Adrenal gland (tissue), 12 donors: ENCODE results near the gene LHPP. TPM values are rescaled to one million over a fixed set of nuclear protein-coding genes. Genes with fewer than 3 reads are reported as not detected.

ENCODE experiments used
- DNase-seq, 7 donors: peaks; one replicate each; pipeline ENCODE4 v3.0.0-alpha.2; 2019 to 2020
- H3K27ac ChIP-seq, 5 donors: fragments of 200-600 bp; sonication (generic) in 4 of 5; 1 replicate in 3 of 5; 2 replicates in 2 of 5; pipeline versions ENCODE4 v1.5.1 to v1.8.0; 2016 to 2020; ENCODE audit warnings: mild to moderate bottlenecking in 1 of 5
- H3K27me3 ChIP-seq: fragments of 200-600 bp; 2 replicates; pipeline ENCODE4 v1.8.0; 2021
- H3K36me3 ChIP-seq, 2 donors: fragments of 200-600 bp; replicated peaks in 1 of 2; 1 replicate in 1 of 2; 2 replicates in 1 of 2; pipeline versions ENCODE4 v1.5.1 to v1.8.0; 2018 to 2022
- H3K4me1 ChIP-seq, 2 donors: fragments of 200-600 bp; replicated peaks in 1 of 2; 1 replicate in 1 of 2; 2 replicates in 1 of 2; pipeline versions ENCODE4 v1.5.1 to v1.8.0; 2018 to 2021
- H3K4me3 ChIP-seq, 4 donors: fragments of 200-600 bp; sonication (generic) in 3 of 4; one replicate each; pipeline ENCODE4 v1.5.1; 2016 to 2018
- H3K9me3 ChIP-seq, 3 donors: fragments of 200-600 bp; sonication (generic) in 1 of 3; replicated peaks in 1 of 3; 1 replicate in 2 of 3; 2 replicates in 1 of 3; pipeline versions ENCODE4 v1.5.1 to v1.8.0; 2016 to 2021
- CTCF ChIP-seq, 6 experiments: fragments of 450-650 bp in 4 of 6; fragments of 200-600 bp in 2 of 6; sonication (generic) in 1 of 6; IDR thresholded peaks; 1 replicate in 5 of 6; 2 replicates in 1 of 6; pipeline versions ENCODE4 v1.5.1 to v1.8.0; 2016 to 2021; ENCODE audit warnings: antibody characterized with exemption in 6 of 6, mild to moderate bottlenecking in 2 of 6, moderate library complexity in 1 of 6
- POLR2A ChIP-seq, 2 donors: fragments of 450-650 bp; IDR thresholded peaks; one replicate each; pipeline ENCODE4 v1.6.1; 2017; ENCODE audit warnings: antibody characterized with exemption in 2 of 2, mild to moderate bottlenecking in 2 of 2, moderate library complexity in 1 of 2
- WGBS, 4 donors: extraction: QIAGEN DNeasy Blood & Tissue Kit in 2 of 4; methylation state at CpG; one replicate each; pipeline versions ENCODE4 v1.1.5 to v1.1.7; 2013 to 2017; 5-methylcytosine and 5-hydroxymethylcytosine counted together
- intact Hi-C, 2 donors: fragments of 100-400 bp; cut with DNase I; formaldehyde crosslinking; loops; one replicate each; pipeline versions ENCODE4 v1.14.1 to v1.15.0; 2022 to 2023
- polyA plus RNA-seq, 3 donors: library from polyadenylated mRNA; stranded (reverse); fragments of 200-250 nt in 2 of 3; fragments of 350-450 nt in 1 of 3; fragmentation: Illumina TruSeq in 1 of 3; extraction: RNeasy Lipid Tissue Mini Kit (QIAGEN cat#74804) in 1 of 3; gene quantifications; one replicate each; pipeline ENCODE4 v1.2.3, GENCODE V29; 2013 to 2014
- total RNA-seq, 9 donors: library from RNA; depleted of rRNA in 4 of 9; stranded (reverse); fragments of >200 nt in 4 of 9; fragments of 120-200 nt in 1 of 9; fragmentation: NEBNext Ultra II Directional in 1 of 9; extraction: Animal tissue kit (Norgen Biotek cat#: 25700) in 1 of 9; gene quantifications; one replicate each; pipeline versions ENCODE4 v1.1.0 to v1.2.4, GENCODE V29; 2013 to 2023
- donor health status: healthy with polysubstance abuse.
- donor health status: Bipolar disorder and iron deficiency.
- donor health status: DM: yes; HTN: yes; CAD: no.
- donor health status: DM: no; HTN: no; CAD: no.
- donor health status: DM: no; HTN: no; CAD: no.
- donor health status: DM: yes; HTN: yes; CAD: no.

Gene LHPP
- total and polyA plus RNA-seq, 12 donors, result 10.5 to 70.1 (median 43.4) TPM

- TF ChIP-seq CTCF (IDR thresholded peaks at IDR 0.05) (no peak), POLR2A (IDR thresholded peaks at IDR 0.05) (no peak)
- Histone ChIP-seq H3K9me3 (no peaks in the 10 kb centered on the region), H3K27ac (no peak overlapping the region), H3K4me1 (no peaks in the 10 kb centered on the region), H3K4me3 (no peak overlapping the region), H3K36me3 (no peaks in the 10 kb centered on the region), H3K27me3 (no peaks in the 10 kb centered on the region)
- intact Hi-C loops, result no loop called here
- no peak for DNase-seq
- 87 to 94% (median 90%) methylated on average over 12 to 14 of the region's 14 CpGs for WGBS, 4 donors
Observed at GRCh38 chr10:124478515-124478914, 16.9 kb downstream of the LHPP start.

- DNase-seq, result no peak
- H3K27me3 ChIP-seq, result no peaks in the 10 kb centered on the region
- intact Hi-C loops, result no loop called here
- TF ChIP-seq POLR2A (IDR thresholded peaks at IDR 0.05) (no peak), CTCF (IDR thresholded peaks at IDR 0.05) (no peak)
- no peaks in the 10 kb centered on the region for H3K4me1 ChIP-seq
- WGBS, 4 donors, result 64 to 87% (median 78%) methylated on average over 5 of the region's 5 CpGs
- H3K27ac ChIP-seq, result no peak overlapping the region
- no peak overlapping the region for H3K4me3 ChIP-seq
- H3K9me3 ChIP-seq, result no peaks in the 10 kb centered on the region
- no peaks in the 10 kb centered on the region for H3K36me3 ChIP-seq
Observed at GRCh38 chr10:124480860-124481259, 19.2 kb downstream of the LHPP start.

GRCh38 chr10:124481717-124482116 is 20.1 kb downstream of the LHPP start:
- Histone ChIP-seq H3K4me3 (no peak overlapping the region), H3K27ac (no peak overlapping the region), H3K9me3 (no peaks in the 10 kb centered on the region), H3K36me3 (no peaks in the 10 kb centered on the region), H3K27me3 (no peaks in the 10 kb centered on the region), H3K4me1 (no peaks in the 10 kb centered on the region)
- WGBS, 4 donors, result 76 to 87% (median 84%) methylated on average over 6 of the region's 6 CpGs
- intact Hi-C loops, result no loop called here
- TF ChIP-seq CTCF (IDR thresholded peaks at IDR 0.05), result no peak
- TF ChIP-seq POLR2A (IDR thresholded peaks at IDR 0.05), result no peak
- DNase-seq, result no peak

GRCh38 chr10:124482236-124482800 is 20.7 kb downstream of the LHPP start:
- no peaks in the 10 kb centered on the region for H3K4me1 ChIP-seq
- H3K36me3 ChIP-seq, result no peaks in the 10 kb centered on the region
- WGBS, 4 donors, result 87 to 96% (median 91%) methylated on average over 9 to 10 of the region's 10 CpGs
- H3K9me3 ChIP-seq, result no peaks in the 10 kb centered on the region
- H3K27ac ChIP-seq, result no peak overlapping the region
- TF ChIP-seq CTCF (IDR thresholded peaks at IDR 0.05) (no peak), POLR2A (IDR thresholded peaks at IDR 0.05) (no peak)
- no peaks in the 10 kb centered on the region for H3K27me3 ChIP-seq
- no peak overlapping the region for H3K4me3 ChIP-seq
- intact Hi-C loops, result no loop called here
- DNase-seq, result no peak
